ENCODE measurements around the gene ECSCR.

The ECSCR gene

GRCh38 chr5:139472386-139473030 is 10.0 kb upstream of the ECSCR start:
- no peak overlapping the region for H3K4me3 ChIP-seq (ENCODE audit: low read depth, low read length)
- in situ Hi-C loops (cut with HindIII; ENCODE audit: low sequenced_read_pairs), result no loop called here
- TF ChIP-seq CTCF (IDR thresholded peaks at IDR 0.05; ENCODE audit: low read depth, low read length, missing control alignments), result no peak
- DNase-seq (ENCODE audit: low read depth), result no peak

DNA sequence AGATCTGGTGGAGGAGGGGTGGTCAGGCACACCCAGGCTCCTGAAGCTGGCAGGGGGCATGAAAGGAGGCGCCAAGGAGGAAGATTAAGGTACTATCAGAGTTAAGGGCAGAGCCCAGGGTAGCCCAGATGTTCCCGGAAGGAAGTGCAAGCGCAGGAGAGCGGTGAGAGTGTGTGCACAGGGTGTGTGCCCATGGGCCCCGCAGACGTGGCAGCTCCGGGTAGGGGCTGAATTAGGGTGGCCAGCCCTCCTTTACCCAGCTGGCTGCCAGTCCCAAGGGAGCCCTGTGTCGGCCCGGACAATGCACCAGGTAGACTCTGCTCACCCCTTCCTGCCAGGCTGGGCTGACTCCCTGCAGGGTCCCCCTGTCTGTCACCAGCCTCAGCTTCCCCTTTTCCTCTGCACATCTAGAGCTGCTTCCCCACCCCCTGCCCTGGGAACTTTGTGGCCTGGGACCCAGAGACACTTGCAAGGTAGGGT is 8.3 kb upstream of the ECSCR start, which contains the start of gene SMIM33:
Gene SMIM33, plus strand, starts transcription at position 184 of the 480 bp plus-strand sequence. Its CDS starts 118 bp downstream, at position 302.
- no peak within 1 kb of the TSS for H3K4me3 ChIP-seq (ENCODE audit: low read depth, low read length)
- no peak for TF ChIP-seq CTCF (IDR thresholded peaks at IDR 0.05; ENCODE audit: low read depth, low read length, missing control alignments)
- in situ Hi-C loops (cut with HindIII; ENCODE audit: low sequenced_read_pairs), result no loop called here
- no peak for DNase-seq (ENCODE audit: low read depth)

GRCh38 chr5:139468421-139468931 is 5.9 kb upstream of the ECSCR start:
- in situ Hi-C loops (cut with HindIII; ENCODE audit: low sequenced_read_pairs), result no loop called here
- TF ChIP-seq CTCF (IDR thresholded peaks at IDR 0.05; ENCODE audit: low read depth, low read length, missing control alignments), result no peak
- no peak for DNase-seq (ENCODE audit: low read depth)
- H3K4me3 ChIP-seq (ENCODE audit: low read depth, low read length), result no peak overlapping the region

GRCh38 chr5:139461698-139462097 is 845 bp downstream of the ECSCR start:
- TF ChIP-seq CTCF (IDR thresholded peaks at IDR 0.05; ENCODE audit: low read depth, low read length, missing control alignments), result no peak
- in situ Hi-C loops (cut with HindIII; ENCODE audit: low sequenced_read_pairs), result no loop called here
- H3K4me3 ChIP-seq (ENCODE audit: low read depth, low read length), result no peak overlapping the region
- no peak for DNase-seq (ENCODE audit: low read depth)

DNA sequence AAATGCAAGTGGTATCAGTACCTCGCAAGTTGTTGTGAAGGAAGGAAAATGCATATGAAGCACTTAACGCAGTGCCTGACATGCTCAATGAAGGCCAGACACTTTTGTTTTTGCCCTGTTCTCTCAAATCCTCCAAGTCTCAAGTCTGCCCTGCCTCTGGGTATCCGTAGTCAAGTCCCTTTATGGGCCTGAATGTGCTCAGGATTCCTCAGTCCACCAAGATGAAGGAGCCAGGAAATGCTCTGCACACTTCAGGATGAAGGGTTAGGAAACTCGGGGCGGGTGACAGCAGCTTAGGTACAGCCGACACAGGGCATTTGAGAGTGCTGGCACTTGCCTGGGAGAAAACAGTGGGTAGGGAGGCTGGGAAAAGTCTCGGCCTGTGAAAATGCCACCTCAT is 1.4 kb downstream of the ECSCR start:
- no peak for DNase-seq (ENCODE audit: low read depth)
- in situ Hi-C loops (cut with HindIII; ENCODE audit: low sequenced_read_pairs), result no loop called here
- TF ChIP-seq CTCF (IDR thresholded peaks at IDR 0.05; ENCODE audit: low read depth, low read length, missing control alignments), result no peak
- no peak overlapping the region for H3K4me3 ChIP-seq (ENCODE audit: low read depth, low read length)

DNA sequence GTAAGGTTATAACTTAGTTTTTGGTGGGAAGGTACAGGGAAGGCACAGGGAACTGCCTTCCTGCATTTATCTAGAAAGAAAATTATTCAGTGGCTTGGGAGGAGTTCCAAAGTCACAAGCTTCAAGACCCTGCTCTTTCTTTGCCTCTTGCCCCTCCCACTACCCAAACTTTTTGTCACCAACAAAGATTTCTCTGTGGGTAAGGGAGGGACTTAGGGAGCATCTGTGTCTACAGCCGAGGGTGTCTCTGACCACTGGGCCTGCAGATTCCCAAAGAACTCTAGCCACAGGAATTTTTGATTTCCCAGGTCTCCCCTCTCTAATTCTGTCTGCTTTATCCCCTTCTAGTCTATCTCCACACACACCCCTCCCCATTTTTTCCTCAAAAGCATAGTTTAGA is 2.1 kb downstream of the ECSCR start:
- in situ Hi-C loops (cut with HindIII; ENCODE audit: low sequenced_read_pairs), result no loop called here
- no peak overlapping the region for H3K4me3 ChIP-seq (ENCODE audit: low read depth, low read length)
- no peak for DNase-seq (ENCODE audit: low read depth)
- TF ChIP-seq CTCF (IDR thresholded peaks at IDR 0.05; ENCODE audit: low read depth, low read length, missing control alignments), result no peak

All from astrocyte of the cerebellum (primary cell).